HG03095 (cell line): ENCODE data around the gene HOXC5.

Source experiments
- ATAC-seq: cut with Tn5 transposase; IDR thresholded peaks from one replicate; pipeline ENCODE4 v1.9.1; 2021; ENCODE audit warnings: moderate library complexity; ENCODE audit not compliant: unreplicated experiment

Gene HOXC5

GRCh38 chr12:54019091-54019811 is 13.6 kb upstream of the HOXC5 start:
- ATAC-seq, result no peak

GRCh38 chr12:54019924-54020590 is 12.8 kb upstream of the HOXC5 start:
- ATAC-seq, result no peak

- ATAC-seq, result no peak
These were observed 12.1 kb upstream of the HOXC5 start for GRCh38 chr12:54020591-54021405.

- no peak for ATAC-seq
These were observed 11.3 kb upstream of the HOXC5 start for GRCh38 chr12:54021432-54022013.

- ATAC-seq, result no peak
These were observed 9.6 kb upstream of the HOXC5 start for GRCh38 chr12:54022960-54023884.

DNA sequence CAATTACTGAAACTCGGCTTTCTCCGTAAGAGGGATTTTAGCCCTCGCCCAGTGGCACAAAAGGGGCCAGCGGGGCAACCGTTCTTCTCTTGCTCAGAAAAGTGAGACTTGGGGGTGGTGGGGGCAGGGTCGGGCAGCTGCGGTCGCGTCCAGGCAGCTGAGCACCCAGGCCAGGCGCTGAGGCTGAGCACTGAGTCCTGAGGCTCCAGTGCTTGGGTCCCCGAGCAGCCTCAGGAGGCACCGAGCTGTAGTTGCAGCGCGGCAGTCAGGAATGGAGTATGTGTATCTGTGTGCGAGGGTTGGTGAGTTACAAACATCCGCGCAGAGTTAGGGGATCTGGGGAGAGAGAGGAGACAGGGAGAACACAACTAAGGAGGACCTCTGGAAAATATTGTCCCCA is 8.7 kb upstream of the HOXC5 start:
- ATAC-seq, result no peak

DNA sequence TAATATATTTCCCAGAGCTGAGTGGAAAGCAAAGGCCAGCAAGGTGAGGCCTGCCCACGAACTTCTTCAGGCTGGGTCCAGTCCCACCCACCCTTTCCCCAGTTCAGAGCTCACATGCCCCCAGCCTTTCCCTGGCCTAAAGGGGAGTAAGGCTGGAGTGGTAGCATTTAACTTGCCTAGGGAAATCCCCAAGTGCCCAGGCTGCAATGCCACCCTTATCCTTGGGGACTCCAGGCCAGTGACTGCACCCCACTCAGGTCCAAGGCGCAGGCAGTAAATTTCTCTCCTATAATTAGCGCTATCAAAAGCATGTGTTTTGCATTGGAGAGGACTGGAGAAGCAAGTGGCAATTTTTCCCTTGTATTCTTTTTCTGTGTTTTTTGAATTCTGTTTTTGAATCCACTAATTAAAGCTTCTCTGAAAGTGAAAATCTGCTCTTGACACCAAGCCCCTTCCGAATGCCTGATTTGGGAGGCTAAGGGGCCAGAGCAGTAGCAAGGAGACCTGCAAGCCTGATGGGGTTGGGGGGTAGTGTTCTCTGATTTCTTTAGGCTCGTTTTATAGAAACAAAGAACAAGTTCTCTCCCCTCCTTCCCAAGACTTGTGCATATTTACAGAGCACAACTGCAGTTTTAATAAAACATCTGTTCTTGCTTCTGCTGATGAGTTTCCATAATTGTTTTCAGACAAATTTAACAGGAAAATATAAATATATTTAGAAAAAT is 8.1 kb upstream of the HOXC5 start:
- ATAC-seq, result no peak

DNA sequence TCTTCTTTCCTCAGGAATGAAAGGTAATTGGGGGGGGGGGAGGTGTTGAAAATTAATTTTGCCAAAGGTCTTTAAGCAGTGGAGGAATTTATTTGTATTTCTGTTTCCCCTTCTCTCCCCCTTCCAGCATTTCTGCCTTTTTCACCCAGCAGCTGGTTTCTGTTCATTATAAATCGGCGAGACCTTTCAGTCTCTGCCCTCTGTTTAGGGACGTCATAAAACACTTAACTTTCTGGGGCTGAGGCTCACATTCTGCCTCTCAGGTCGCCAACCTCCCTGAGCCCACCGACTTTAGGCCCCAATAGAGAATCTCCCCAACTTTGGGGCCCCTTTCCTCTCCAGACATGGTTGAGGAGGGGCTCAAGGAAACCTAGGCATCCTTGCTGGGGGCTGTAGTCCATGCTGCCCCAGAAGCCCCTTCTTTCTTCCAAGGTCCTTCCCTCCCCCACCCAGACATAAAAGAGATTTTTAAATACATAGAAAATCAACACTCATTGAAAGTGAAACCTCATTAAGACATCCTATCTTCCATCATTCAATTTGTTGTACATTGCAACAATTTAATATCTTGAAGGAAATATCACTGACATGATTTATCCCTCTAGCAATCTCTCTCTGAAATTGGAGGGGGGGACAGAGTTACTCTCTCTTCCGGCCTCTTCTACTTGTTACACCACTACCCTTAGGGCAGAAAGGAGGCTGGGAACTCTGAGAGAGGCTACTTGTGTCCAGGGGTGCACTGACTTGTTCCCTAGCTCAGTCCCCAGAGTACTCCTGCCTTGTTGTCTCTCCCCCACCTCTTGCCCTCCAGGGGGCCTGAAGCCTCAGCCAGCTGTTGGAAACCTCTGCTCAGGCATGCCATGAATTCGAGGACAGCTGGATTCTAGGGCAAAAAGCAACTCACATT is 7.1 kb upstream of the HOXC5 start:
- ATAC-seq, result no peak

DNA sequence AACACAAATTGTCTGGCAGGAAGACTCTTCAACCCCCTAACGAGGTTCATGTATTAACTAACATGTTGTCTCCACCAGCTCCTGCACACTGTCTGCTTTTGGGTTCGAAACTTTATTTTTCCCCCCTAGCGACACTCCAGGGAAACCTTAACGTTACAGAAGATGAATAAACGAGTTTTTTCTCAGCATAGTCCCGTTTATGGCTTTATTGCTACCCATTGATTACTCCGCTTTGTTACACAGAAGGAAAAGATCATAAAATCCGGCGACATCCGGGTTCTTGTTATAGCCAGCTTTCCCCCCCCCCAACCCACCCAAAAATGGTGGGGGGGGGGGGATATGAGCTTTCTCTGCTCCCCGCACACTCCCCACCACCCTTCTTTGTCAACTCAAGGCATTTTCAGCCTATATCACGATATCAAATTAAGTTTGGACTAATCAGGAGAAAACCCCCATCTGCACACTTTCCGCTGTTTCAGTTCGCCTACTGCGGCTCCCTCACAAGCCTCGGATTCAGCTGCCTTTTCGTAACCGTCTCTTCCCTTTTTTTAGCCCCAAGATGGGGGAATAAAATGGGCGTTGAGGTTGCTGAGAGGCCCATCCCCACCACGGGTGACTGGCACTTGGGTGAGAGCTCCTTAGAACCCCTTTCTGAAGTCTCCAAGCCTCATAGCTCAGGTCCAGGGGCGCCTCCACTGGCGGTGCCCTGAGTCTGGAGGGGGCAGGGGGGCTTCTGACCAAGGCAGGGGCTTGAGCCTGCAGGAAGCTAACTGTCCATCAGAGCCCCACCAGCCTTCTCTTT is 6.0 kb upstream of the HOXC5 start:
- no peak for ATAC-seq

- ATAC-seq, result no peak
These were observed 5.4 kb upstream of the HOXC5 start for GRCh38 chr12:54027442-54027786.

- no peak for ATAC-seq
These were observed 4.3 kb upstream of the HOXC5 start, which contains the start of gene HOXC6 for GRCh38 chr12:54028314-54029201. TSS of gene HOXC6 (plus strand) at chr12:54028440. CDS start at chr12:54028522, 82 bp downstream.

GRCh38 chr12:54029529-54030441 is 3.1 kb upstream of the HOXC5 start:
- ATAC-seq, result no peak

DNA sequence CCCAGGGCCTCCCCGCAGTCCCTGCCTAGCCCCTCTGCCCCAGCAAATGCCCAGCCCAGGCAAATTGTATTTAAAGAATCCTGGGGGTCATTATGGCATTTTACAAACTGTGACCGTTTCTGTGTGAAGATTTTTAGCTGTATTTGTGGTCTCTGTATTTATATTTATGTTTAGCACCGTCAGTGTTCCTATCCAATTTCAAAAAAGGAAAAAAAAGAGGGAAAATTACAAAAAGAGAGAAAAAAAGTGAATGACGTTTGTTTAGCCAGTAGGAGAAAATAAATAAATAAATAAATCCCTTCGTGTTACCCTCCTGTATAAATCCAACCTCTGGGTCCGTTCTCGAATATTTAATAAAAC is 2.4 kb upstream of the HOXC5 start:
- ATAC-seq, result no peak

DNA sequence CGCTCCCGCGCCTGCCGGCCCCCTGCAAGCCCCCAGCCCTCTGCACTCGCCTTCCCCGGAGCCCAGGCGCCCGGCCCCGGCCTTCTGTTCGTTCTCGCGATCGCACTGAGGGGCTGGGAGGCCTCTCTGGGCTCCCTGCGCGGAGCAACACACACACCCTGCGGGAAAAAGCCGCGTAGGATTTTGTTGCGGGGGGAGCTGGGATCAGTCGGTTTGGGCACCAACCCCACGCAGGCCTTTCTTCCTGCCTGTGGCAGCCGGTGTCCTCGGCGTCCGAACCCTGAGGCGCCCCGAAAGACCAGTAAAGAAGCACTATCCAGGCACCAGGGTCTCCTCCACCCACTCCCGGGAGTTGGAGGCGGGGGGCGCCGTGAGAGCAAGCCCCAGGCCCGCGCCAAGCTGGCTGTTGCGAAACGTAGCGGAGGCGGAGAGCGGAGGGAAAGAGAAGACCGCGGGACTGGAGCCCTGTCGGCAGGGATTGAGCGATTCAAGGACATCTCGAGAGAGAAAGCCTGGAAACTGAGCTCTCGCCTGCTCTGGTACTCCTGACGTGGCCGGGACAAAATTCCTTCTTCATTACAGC is 1.9 kb upstream of the HOXC5 start:
- ATAC-seq, result no peak

DNA sequence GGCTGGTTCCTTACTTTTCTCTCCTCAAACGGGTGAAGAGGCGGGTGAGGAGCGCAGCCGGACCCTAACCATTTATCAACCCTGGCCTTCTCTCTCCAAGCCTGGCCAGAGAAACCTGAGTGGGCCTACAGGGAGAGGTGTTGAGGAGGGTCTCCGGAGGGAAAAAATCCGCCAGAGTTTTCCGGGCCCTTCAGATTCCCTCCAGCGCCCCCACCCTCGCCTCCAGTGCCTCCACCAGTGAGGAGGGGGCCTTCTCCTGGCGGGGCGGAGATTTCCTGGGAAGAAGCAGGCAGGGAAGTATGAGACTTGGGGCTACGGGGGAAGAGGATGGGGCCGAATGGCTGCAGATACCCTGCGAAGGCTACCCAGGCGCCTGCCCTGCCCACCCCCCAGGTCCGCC is 1.4 kb upstream of the HOXC5 start:
- ATAC-seq, result no peak
